Tibial nerve (tissue), 4 donors: ENCODE measurements around the gene UBLCP1. TPM values are rescaled to one million over a fixed set of nuclear protein-coding genes. Genes with fewer than 3 reads are reported as not detected.

Experiments used
- DNase-seq, 2 donors: peaks; one replicate each; pipeline ENCODE4 v3.0.0-alpha.2; 2019; ENCODE audit warnings: low spot score in 2 of 2
- H3K27ac ChIP-seq, 4 donors: fragments of 200-600 bp; sonication (generic) in 3 of 4; one replicate each; pipeline ENCODE4 v1.5.1; 2017 to 2019; ENCODE audit warnings: mild to moderate bottlenecking in 1 of 4
- H3K27me3 ChIP-seq, 2 donors: fragments of 200-600 bp; sonication (generic) in 1 of 2; one replicate each; pipeline versions ENCODE4 v1.5.1 to v1.6.0; 2017 to 2019
- H3K36me3 ChIP-seq, 3 donors: fragments of 200-600 bp; sonication (generic); one replicate each; pipeline ENCODE4 v1.5.1; 2018 to 2019
- H3K4me1 ChIP-seq, 4 donors: fragments of 200-600 bp; sonication (generic) in 3 of 4; one replicate each; pipeline ENCODE4 v1.5.1; 2017 to 2019
- H3K4me3 ChIP-seq, 4 donors: fragments of 200-600 bp; sonication (generic) in 3 of 4; one replicate each; pipeline ENCODE4 v1.5.1; 2017 to 2019; ENCODE audit warnings: mild to moderate bottlenecking in 1 of 4, moderate library complexity in 1 of 4
- H3K9me3 ChIP-seq, 4 donors: fragments of 200-600 bp; sonication (generic) in 3 of 4; one replicate each; pipeline ENCODE4 v1.5.1; 2017 to 2019
- CTCF ChIP-seq, 5 experiments: fragments of 200-600 bp in 3 of 5; fragments of 450-650 bp in 2 of 5; sonication (generic) in 3 of 5; IDR thresholded peaks; one replicate each; pipeline ENCODE4 v1.5.1; 2016 to 2019; ENCODE audit warnings: antibody characterized with exemption in 5 of 5, mild to moderate bottlenecking in 3 of 5, moderate library complexity in 2 of 5
- EP300 ChIP-seq, 2 donors: sonication (generic); formaldehyde crosslinking; IDR thresholded peaks; one replicate each; pipeline ENCODE4 v1.6.1; 2017; ENCODE audit warnings: antibody characterized with exemption in 2 of 2, mild to moderate bottlenecking in 1 of 2
- POLR2A ChIP-seq, 2 donors: fragments of 450-650 bp; IDR thresholded peaks; one replicate each; pipeline ENCODE4 v1.6.1; 2017; ENCODE audit warnings: antibody characterized with exemption in 2 of 2, mild to moderate bottlenecking in 2 of 2, moderate library complexity in 2 of 2
- WGBS, 2 donors: methylation state at CpG; one replicate each; pipeline ENCODE4 v1.1.5; 2018; 5-methylcytosine and 5-hydroxymethylcytosine counted together
- small RNA-seq: library from RNA; depleted of rRNA; stranded (forward); fragments of <200 nt; gene quantifications from one replicate; pipeline ENCODE3, GENCODE V24; 2016
- total RNA-seq, 4 donors: library from RNA; depleted of rRNA; stranded (reverse); fragments of >200 nt; gene quantifications; one replicate each; pipeline ENCODE4 v1.1.0, GENCODE V29; 2016

The UBLCP1 gene
- total RNA-seq, 4 donors from 2014 or later, result 12.4 to 30.1 (median 21.4) TPM

GRCh38 chr5:159331093-159331973 is 68.2 kb downstream of the UBLCP1 start:
- WGBS, 2 donors, result 6 to 7% methylated on average over 43 to 47 of the region's 50 CpGs

GRCh38 chr5:159332800-159333544 is 69.9 kb downstream of the UBLCP1 start:
- DNase-seq, result no peak
- 79 to 82% methylated on average over 6 of the region's 6 CpGs for WGBS, 2 donors

More at GRCh38 chr5:159331093-159331973, 68.2 kb downstream of the UBLCP1 start:
- Histone ChIP-seq H3K9me3 (no peaks in the 10 kb centered on the region), H3K4me1 (peaks cover 0 to 12% (median 0%) of the 10 kb centered on the region in 4 donors), H3K4me3 (peak overlapping the region; percentile 3 to 49 (median 26)), H3K27me3 (peaks cover 0 to 46% of the 10 kb centered on the region in 2 donors), H3K27ac (no peak overlapping the region), H3K36me3 (no peaks in the 10 kb centered on the region)
- peak; percentile 55 to 68 (median 58) for TF ChIP-seq CTCF (IDR thresholded peaks at IDR 0.05)
- no peak for TF ChIP-seq POLR2A (IDR thresholded peaks at IDR 0.05)
- DNase-seq, result peak; percentile 28 to 66

GRCh38 chr5:159333545-159333925 is 70.4 kb downstream of the UBLCP1 start:
- peaks cover 0 to 12% (median 0%) of the 10 kb centered on the region in 4 donors for H3K4me1 ChIP-seq

More at GRCh38 chr5:159332800-159333544, 69.9 kb downstream of the UBLCP1 start:
- TF ChIP-seq EP300 (IDR thresholded peaks at IDR 0.05), result no peak
- TF ChIP-seq POLR2A (IDR thresholded peaks at IDR 0.05), result no peak
- TF ChIP-seq CTCF (IDR thresholded peaks at IDR 0.05), result no peak
- Histone ChIP-seq H3K27ac (no peak overlapping the region), H3K4me1 (peaks cover 0 to 12% (median 0%) of the 10 kb centered on the region in 4 donors), H3K9me3 (no peaks in the 10 kb centered on the region), H3K27me3 (peaks cover 0 to 36% of the 10 kb centered on the region in 2 donors), H3K4me3 (no peak overlapping the region), H3K36me3 (no peaks in the 10 kb centered on the region)

More at GRCh38 chr5:159333545-159333925, 70.4 kb downstream of the UBLCP1 start:
- no peak for DNase-seq
- Histone ChIP-seq H3K4me3 (no peak overlapping the region), H3K9me3 (no peaks in the 10 kb centered on the region), H3K27me3 (peaks cover 0 to 30% of the 10 kb centered on the region in 2 donors), H3K27ac (no peak overlapping the region), H3K36me3 (no peaks in the 10 kb centered on the region)
- 55 to 57% methylated on average over 1 of the region's 1 CpG for WGBS, 2 donors
- TF ChIP-seq POLR2A (IDR thresholded peaks at IDR 0.05), result no peak
- TF ChIP-seq CTCF (IDR thresholded peaks at IDR 0.05), result no peak
- no peak for TF ChIP-seq EP300 (IDR thresholded peaks at IDR 0.05)

Small RNA genes lying within 50 kb of the gene (small RNA-seq; reads per million reads assigned to genes)
- gene RF00263 (not detected), gene RNU4ATAC2P (not detected)

Other genes starting within 250 kb of the UBLCP1 start
- gene EBF1, start 163.4 kb upstream of the UBLCP1 start, total RNA-seq, result 10 to 100 TPM; 47.4 to 76.5 (median 53.9) TPM
- gene RNF145, start 53.7 kb upstream of the UBLCP1 start, total RNA-seq, result 10 to 100 TPM; 40.2 to 65.1 (median 50.4) TPM
- gene IL12B, start 67.2 kb downstream of the UBLCP1 start, total RNA-seq, result not detected